Keratinocyte (primary cell): ENCODE measurements around the gene STRADB.

ENCODE experiments used
- CTCF ChIP-seq, 3 experiments: IDR thresholded peaks in 1 of 3; conservative IDR thresholded peaks in 1 of 3; optimal IDR thresholded peaks in 1 of 3; 2 replicates in 2 of 3; 3 replicates in 1 of 3; pipeline versions ENCODE3 to v1.5.1; 2011; ENCODE audit warnings: low read length in 3 of 3, mild to moderate bottlenecking in 3 of 3, moderate library complexity in 2 of 3, control low read depth in 1 of 3, inconsistent platforms in 1 of 3; ENCODE audit not compliant: insufficient read depth in 2 of 3; ENCODE audit errors: extremely low read depth in 1 of 3
- EZH2 ChIP-seq: IDR thresholded peaks from one replicate; pipeline ENCODE4 v1.6.1; 2012; ENCODE audit warnings: inconsistent platforms, mild to moderate bottlenecking, low read length, moderate library complexity

- TF ChIP-seq EZH2 = no peak
- no peak for TF ChIP-seq CTCF (optimal IDR thresholded peaks at IDR 0.05 in 1 of 3, IDR thresholded peaks at IDR 0.05 in 1 of 3, conservative IDR thresholded peaks at IDR 0.05 in 1 of 3; ENCODE audit: extremely low read depth in 1 of 3, insufficient read depth in 2 of 3, low read length in 3 of 3)
Observed at GRCh38 chr2:201502713-201503112, 51.2 kb downstream of the STRADB start.
